ENCODE data around the gene CYBA. TPM values are rescaled to one million over a fixed set of nuclear protein-coding genes. Genes with fewer than 3 reads are reported as not detected.
A peak's percentile ranks its signal among the peaks of the same experiment; 100 is the strongest.

The CYBA gene
- total and polyA plus RNA-seq, 9 of the 15 experiments (the other 6 are each of a cell fraction or from before 2014, with no cell fraction given), result 0.34 to 683 (median 93.0) TPM

GRCh38 chr16:88662843-88663606, 12.2 kb upstream of the CYBA start, which contains the start of gene MVD (continued):
- TF ChIP-seq REST (IDR thresholded peaks at IDR 0.05; ENCODE audit: borderline replicate concordance) (no peak), REST (CRISPR knock-in tag; IDR thresholded peaks at IDR 0.05; ENCODE audit: low read depth) (peak; percentile 53), TCF15 (CRISPR knock-in tag; IDR thresholded peaks at IDR 0.05) (no peak), ZNF318 (IDR thresholded peaks at IDR 0.05; ENCODE audit: borderline replicate concordance in 1 of 2, low read depth in 1 of 2) (no peak), NR4A1 (CRISPR knock-in tag; IDR thresholded peaks at IDR 0.05) (0 out of 2 replicates have a peak, but pooled peaks have one; percentile 21), NR4A1 (tag; IDR thresholded peaks at IDR 0.05) (no peak), MTA2 (IDR thresholded peaks at IDR 0.05; ENCODE audit: low read depth) (no peak), CBX3 (IDR thresholded peaks at IDR 0.05; ENCODE audit: borderline replicate concordance in 1 of 2, low read length in 2 of 2) (no peak), GATAD2B (IDR thresholded peaks at IDR 0.05; ENCODE audit: borderline replicate concordance) (no peak), ASH1L (IDR thresholded peaks at IDR 0.05; ENCODE audit: borderline replicate concordance, low read depth, partially characterized antibody) (peak; percentile 97)
